ENCODE results near the gene TPCN1. TPM values are rescaled to one million over a fixed set of nuclear protein-coding genes. Genes with fewer than 3 reads are reported as not detected.

TPCN1 gene
- total and polyA plus RNA-seq, 2 of the 8 experiments (the other 6 are each of a cell fraction or from before 2014, with no cell fraction given), result 14.9 to 21.4 TPM

DNA sequence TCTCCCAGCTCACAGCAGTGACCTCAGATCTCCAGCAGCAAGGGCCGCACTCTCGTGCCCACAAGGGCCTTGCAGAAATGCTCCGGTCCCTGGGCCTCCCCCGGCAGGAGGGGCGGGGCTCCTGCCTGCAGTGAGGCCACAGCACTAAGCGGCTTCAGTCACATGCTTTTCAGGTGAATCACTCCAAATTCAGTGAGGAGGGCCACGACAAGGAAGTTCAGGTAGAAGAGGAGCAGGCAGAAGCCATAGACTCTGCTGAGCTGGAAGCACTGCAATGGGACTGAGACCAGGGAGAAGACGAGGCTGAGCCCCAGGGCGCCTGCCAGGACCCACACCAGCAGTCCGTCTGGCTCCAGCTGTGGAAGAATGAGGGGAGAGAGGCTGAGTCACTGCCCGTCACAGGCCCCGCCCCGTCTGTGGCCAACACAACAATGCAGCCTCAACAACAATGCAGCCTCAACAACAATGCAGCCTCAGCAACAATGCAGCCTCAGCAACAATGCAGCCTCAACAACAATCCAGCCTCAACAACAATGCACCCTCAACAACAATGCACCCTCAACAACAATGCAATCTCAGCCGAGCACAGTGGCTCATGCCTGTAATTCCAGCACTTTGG is 78.5 kb downstream of the TPCN1 start (continued):
- TF ChIP-seq, protein P1, sequence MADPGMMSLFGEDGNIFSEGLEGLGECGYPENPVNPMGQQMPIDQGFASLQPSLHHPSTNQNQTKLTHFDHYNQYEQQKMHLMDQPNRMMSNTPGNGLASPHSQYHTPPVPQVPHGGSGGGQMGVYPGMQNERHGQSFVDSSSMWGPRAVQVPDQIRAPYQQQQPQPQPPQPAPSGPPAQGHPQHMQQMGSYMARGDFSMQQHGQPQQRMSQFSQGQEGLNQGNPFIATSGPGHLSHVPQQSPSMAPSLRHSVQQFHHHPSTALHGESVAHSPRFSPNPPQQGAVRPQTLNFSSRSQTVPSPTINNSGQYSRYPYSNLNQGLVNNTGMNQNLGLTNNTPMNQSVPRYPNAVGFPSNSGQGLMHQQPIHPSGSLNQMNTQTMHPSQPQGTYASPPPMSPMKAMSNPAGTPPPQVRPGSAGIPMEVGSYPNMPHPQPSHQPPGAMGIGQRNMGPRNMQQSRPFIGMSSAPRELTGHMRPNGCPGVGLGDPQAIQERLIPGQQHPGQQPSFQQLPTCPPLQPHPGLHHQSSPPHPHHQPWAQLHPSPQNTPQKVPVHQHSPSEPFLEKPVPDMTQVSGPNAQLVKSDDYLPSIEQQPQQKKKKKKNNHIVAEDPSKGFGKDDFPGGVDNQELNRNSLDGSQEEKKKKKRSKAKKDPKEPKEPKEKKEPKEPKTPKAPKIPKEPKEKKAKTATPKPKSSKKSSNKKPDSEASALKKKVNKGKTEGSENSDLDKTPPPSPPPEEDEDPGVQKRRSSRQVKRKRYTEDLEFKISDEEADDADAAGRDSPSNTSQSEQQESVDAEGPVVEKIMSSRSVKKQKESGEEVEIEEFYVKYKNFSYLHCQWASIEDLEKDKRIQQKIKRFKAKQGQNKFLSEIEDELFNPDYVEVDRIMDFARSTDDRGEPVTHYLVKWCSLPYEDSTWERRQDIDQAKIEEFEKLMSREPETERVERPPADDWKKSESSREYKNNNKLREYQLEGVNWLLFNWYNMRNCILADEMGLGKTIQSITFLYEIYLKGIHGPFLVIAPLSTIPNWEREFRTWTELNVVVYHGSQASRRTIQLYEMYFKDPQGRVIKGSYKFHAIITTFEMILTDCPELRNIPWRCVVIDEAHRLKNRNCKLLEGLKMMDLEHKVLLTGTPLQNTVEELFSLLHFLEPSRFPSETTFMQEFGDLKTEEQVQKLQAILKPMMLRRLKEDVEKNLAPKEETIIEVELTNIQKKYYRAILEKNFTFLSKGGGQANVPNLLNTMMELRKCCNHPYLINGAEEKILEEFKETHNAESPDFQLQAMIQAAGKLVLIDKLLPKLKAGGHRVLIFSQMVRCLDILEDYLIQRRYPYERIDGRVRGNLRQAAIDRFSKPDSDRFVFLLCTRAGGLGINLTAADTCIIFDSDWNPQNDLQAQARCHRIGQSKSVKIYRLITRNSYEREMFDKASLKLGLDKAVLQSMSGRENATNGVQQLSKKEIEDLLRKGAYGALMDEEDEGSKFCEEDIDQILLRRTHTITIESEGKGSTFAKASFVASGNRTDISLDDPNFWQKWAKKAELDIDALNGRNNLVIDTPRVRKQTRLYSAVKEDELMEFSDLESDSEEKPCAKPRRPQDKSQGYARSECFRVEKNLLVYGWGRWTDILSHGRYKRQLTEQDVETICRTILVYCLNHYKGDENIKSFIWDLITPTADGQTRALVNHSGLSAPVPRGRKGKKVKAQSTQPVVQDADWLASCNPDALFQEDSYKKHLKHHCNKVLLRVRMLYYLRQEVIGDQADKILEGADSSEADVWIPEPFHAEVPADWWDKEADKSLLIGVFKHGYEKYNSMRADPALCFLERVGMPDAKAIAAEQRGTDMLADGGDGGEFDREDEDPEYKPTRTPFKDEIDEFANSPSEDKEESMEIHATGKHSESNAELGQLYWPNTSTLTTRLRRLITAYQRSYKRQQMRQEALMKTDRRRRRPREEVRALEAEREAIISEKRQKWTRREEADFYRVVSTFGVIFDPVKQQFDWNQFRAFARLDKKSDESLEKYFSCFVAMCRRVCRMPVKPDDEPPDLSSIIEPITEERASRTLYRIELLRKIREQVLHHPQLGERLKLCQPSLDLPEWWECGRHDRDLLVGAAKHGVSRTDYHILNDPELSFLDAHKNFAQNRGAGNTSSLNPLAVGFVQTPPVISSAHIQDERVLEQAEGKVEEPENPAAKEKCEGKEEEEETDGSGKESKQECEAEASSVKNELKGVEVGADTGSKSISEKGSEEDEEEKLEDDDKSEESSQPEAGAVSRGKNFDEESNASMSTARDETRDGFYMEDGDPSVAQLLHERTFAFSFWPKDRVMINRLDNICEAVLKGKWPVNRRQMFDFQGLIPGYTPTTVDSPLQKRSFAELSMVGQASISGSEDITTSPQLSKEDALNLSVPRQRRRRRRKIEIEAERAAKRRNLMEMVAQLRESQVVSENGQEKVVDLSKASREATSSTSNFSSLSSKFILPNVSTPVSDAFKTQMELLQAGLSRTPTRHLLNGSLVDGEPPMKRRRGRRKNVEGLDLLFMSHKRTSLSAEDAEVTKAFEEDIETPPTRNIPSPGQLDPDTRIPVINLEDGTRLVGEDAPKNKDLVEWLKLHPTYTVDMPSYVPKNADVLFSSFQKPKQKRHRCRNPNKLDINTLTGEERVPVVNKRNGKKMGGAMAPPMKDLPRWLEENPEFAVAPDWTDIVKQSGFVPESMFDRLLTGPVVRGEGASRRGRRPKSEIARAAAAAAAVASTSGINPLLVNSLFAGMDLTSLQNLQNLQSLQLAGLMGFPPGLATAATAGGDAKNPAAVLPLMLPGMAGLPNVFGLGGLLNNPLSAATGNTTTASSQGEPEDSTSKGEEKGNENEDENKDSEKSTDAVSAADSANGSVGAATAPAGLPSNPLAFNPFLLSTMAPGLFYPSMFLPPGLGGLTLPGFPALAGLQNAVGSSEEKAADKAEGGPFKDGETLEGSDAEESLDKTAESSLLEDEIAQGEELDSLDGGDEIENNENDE (IDR thresholded peaks at IDR 0.05; ENCODE audit: insufficient replicate concordance, low read length), result no peak
- no peak; the same call in 1 of the 2 replicates for TF ChIP-seq SRF (IDR thresholded peaks at IDR 0.05; ENCODE audit: low read depth, low read length)
- TF ChIP-seq, protein P2, sequence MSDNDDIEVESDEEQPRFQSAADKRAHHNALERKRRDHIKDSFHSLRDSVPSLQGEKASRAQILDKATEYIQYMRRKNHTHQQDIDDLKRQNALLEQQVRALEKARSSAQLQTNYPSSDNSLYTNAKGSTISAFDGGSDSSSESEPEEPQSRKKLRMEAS (IDR thresholded peaks at IDR 0.05), result peak; percentile 42
- TF ChIP-seq CBX5 (IDR thresholded peaks at IDR 0.05; ENCODE audit: low read depth, low read length), result no peak
- no peak for TF ChIP-seq SIRT6 (IDR thresholded peaks at IDR 0.05; ENCODE audit: low read length)
- TF ChIP-seq KDM4A (IDR thresholded peaks at IDR 0.05; ENCODE audit: low read depth, low read length, severe bottlenecking), result no peak
- no peak for TF ChIP-seq RBBP5 (IDR thresholded peaks at IDR 0.05; ENCODE audit: borderline replicate concordance, low read depth, low read length)
- no peak for TF ChIP-seq POU5F1 (IDR thresholded peaks at IDR 0.05; ENCODE audit: low read depth, low read length)
- TF ChIP-seq CBX8 (IDR thresholded peaks at IDR 0.05; ENCODE audit: borderline replicate concordance, low read depth, low read length), result no peak
- no peak for TF ChIP-seq BCL11A (IDR thresholded peaks at IDR 0.05; ENCODE audit: low read depth in 2 of 2, low read length in 2 of 2)
- TF ChIP-seq ASH2L (IDR thresholded peaks at IDR 0.05; ENCODE audit: low read length), result no peak

Data from H1 (cell line).